Right atrium auricular region (tissue), 2 donors: ENCODE data around the gene HDDC2. TPM values are rescaled to one million over a fixed set of nuclear protein-coding genes. Genes with fewer than 3 reads are reported as not detected.

Experiments
- DNase-seq: peaks from one replicate; pipeline ENCODE4 v3.0.0-alpha.2; 2019; ENCODE audit warnings: low spot score
- H3K27ac ChIP-seq, 2 donors: fragments of 200-600 bp; sonication (generic); 1 replicate in 1 of 2; 2 replicates in 1 of 2; pipeline ENCODE4 v1.5.1; 2016 to 2019
- H3K27me3 ChIP-seq, 2 donors: fragments of 200-600 bp; sonication (generic); one replicate each; pipeline versions ENCODE4 v1.5.1 to v1.6.0; 2017 to 2019
- H3K36me3 ChIP-seq: fragments of 200-600 bp; sonication (generic); one replicate; pipeline ENCODE4 v1.5.1; 2016
- H3K4me1 ChIP-seq, 2 donors: fragments of 200-600 bp; sonication (generic); one replicate each; pipeline versions ENCODE4 v1.5.1 to v1.6.0; 2017 to 2019
- H3K4me3 ChIP-seq, 2 donors: fragments of 200-600 bp; sonication (generic); 1 replicate in 1 of 2; 2 replicates in 1 of 2; pipeline ENCODE4 v1.5.1; 2017 to 2019; ENCODE audit warnings: mild to moderate bottlenecking in 1 of 2, moderate library complexity in 1 of 2
- H3K9me3 ChIP-seq, 2 donors: fragments of 200-600 bp; sonication (generic); one replicate each; pipeline ENCODE4 v1.5.1; 2019
- total RNA-seq, 2 donors: library from RNA; depleted of rRNA; stranded (reverse); fragments of >200 nt; gene quantifications; one replicate each; pipeline ENCODE4 v1.1.0, GENCODE V29; 2016
- TF ChIP-seq, protein P1 (sequence below), 2 donors: fragments of 200-600 bp; sonication (generic); IDR thresholded peaks; one replicate each; pipeline ENCODE4 v1.5.1; 2019; ENCODE audit warnings: antibody characterized with exemption in 2 of 2

Gene HDDC2
- total RNA-seq, 2 donors from 2014 or later, result 85.7 to 98.7 TPM

DNA sequence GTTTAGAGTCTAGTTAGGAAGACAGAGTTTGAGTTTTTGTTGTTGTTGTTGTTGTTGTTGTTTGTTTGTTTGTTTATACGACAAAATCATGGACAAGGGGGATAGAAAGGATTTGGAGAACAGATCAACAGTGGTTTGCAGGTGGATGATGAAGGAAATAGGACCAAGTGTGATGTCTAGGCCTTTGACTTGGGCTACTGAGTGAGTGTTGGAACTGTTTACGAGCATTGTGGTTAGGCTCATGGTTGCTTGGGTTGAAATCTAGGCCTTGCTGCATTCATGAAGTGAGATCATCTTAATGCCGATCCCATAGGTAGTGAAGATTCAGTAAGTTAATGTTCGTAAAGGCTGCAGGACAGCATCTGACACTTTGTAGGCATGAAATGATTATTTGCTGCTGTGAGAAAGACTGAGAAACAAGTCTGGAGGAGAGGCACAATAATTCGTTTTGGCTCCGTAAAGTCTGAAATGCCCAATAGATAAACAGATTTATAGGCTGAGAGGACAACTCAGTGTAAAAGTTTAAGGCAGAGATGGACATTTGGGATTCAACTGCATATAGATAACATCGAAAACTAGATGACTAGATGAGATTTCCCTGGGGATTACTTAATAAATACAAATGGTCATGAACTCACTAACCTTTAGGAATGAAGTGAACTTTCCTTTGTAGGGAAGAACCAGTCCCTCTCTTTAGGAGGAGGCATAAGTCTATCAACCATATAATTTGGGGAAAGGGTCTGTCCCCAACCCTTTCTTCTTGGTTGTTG, 70.0 kb downstream of the HDDC2 start:
- H3K9me3 ChIP-seq, result no peaks in the 10 kb centered on the region
- no peak overlapping the region for H3K4me3 ChIP-seq
- peaks cover 0 to 16% of the 10 kb centered on the region in 2 donors for H3K4me1 ChIP-seq
- DNase-seq, result no peak
- TF ChIP-seq, protein P1, sequence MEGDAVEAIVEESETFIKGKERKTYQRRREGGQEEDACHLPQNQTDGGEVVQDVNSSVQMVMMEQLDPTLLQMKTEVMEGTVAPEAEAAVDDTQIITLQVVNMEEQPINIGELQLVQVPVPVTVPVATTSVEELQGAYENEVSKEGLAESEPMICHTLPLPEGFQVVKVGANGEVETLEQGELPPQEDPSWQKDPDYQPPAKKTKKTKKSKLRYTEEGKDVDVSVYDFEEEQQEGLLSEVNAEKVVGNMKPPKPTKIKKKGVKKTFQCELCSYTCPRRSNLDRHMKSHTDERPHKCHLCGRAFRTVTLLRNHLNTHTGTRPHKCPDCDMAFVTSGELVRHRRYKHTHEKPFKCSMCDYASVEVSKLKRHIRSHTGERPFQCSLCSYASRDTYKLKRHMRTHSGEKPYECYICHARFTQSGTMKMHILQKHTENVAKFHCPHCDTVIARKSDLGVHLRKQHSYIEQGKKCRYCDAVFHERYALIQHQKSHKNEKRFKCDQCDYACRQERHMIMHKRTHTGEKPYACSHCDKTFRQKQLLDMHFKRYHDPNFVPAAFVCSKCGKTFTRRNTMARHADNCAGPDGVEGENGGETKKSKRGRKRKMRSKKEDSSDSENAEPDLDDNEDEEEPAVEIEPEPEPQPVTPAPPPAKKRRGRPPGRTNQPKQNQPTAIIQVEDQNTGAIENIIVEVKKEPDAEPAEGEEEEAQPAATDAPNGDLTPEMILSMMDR (IDR thresholded peaks at IDR 0.05), result no peak
- no peak overlapping the region for H3K27ac ChIP-seq
- no peaks in the 10 kb centered on the region for H3K36me3 ChIP-seq
- no peaks in the 10 kb centered on the region for H3K27me3 ChIP-seq

DNA sequence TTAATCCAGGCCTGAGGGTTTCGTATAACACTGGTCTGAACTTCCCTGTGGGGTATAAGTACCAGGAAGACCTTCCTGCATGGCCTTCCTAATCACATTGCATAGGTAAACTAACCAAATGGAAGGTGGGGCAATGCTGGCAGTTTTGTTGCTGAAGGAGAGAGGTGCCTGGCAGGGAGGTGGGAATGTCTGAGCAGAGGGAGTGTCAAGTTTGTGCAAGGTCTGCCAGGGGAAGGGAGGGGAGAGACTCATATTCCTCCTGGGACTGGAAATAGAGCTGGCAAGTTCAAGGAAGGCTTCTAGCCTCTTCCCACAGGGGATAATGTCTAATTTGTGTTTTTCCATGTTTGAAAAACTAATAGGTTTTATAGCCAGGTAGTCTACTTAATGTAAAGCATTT, 70.6 kb downstream of the HDDC2 start:
- TF ChIP-seq, protein P1 (IDR thresholded peaks at IDR 0.05), result no peak
- peaks cover 0 to 16% of the 10 kb centered on the region in 2 donors for H3K4me1 ChIP-seq
- H3K4me3 ChIP-seq, result no peak overlapping the region
- no peak overlapping the region for H3K27ac ChIP-seq
- no peaks in the 10 kb centered on the region for H3K27me3 ChIP-seq
- H3K9me3 ChIP-seq, result no peaks in the 10 kb centered on the region
- no peaks in the 10 kb centered on the region for H3K36me3 ChIP-seq
- no peak for DNase-seq

DNA sequence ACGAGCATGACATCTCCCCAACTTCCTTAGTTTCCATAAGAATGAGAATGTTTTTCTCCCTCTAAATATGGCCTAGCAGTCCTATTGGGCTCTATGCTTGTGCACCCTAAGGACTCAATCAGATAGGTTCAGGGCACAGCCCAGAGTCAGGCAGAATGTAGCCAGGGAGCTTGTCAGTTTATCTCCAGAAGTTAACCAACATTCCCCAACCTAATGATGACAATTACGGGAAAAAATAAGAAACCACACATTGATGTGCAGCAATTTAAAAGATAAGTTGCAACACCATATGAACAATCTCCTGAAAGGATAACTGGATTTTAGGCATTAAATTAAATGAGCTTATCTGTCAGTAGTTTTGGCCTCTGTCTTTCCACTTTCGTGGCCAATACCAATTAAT, 71.1 kb downstream of the HDDC2 start:
- Histone ChIP-seq H3K9me3 (no peaks in the 10 kb centered on the region), H3K27me3 (no peaks in the 10 kb centered on the region), H3K4me1 (peaks cover 0 to 16% of the 10 kb centered on the region in 2 donors), H3K36me3 (no peaks in the 10 kb centered on the region), H3K27ac (no peak overlapping the region), H3K4me3 (no peak overlapping the region)
- TF ChIP-seq, protein P1 (IDR thresholded peaks at IDR 0.05), result no peak
- no peak for DNase-seq

DNA sequence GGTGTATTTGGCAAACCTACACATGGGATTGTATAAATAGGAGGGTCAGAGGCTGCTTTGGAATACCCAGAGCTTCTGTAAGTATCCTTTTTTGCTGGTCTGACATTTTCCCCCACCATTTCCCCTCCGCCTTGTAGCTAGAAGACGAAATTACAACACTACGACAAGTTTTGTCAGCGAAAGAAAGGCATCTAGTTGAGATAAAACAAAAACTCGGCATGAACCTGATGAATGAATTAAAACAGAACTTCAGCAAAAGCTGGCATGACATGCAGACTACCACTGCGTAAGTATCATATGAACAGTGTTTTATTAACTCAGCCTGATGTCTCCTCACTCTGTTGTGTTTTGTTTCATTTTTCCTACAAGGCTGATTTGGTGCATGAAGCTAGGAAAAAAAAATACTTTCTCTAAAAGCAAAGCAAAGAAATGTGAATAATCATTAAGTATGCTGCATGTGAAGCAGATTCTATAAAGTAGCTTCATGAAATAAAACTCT, 72.7 kb downstream of the HDDC2 start:
- H3K4me3 ChIP-seq, result peak overlapping the region in 1 of 2 donors; percentile 25
- no peaks in the 10 kb centered on the region for H3K9me3 ChIP-seq
- H3K27me3 ChIP-seq, result no peaks in the 10 kb centered on the region
- DNase-seq, result no peak
- peaks cover 0 to 20% of the 10 kb centered on the region in 2 donors for H3K4me1 ChIP-seq
- TF ChIP-seq, protein P1 (IDR thresholded peaks at IDR 0.05), result no peak
- H3K27ac ChIP-seq, result peak overlapping the region; percentile 9 to 12
- H3K36me3 ChIP-seq, result no peaks in the 10 kb centered on the region

DNA sequence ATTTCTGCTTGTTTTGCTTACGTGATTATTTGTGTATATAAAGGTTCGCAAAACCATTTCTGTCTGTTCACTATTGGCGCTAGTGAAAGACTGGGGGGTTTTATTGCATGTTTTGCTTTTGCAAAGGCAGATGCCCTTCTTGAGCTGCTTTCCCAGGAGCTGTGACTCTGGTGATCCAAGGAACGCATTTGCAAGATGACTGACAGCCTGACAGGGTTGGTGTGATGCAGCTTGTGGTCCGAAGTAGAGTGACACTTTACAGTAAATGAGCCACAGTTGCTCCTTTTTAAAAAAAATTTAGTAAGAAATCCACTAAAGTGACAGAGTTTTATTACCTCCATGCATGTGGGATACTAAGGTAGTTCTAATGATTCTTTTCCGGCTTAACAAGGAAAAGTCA, 74.5 kb downstream of the HDDC2 start:
- H3K36me3 ChIP-seq, result no peaks in the 10 kb centered on the region
- H3K9me3 ChIP-seq, result no peaks in the 10 kb centered on the region
- peaks cover 0 to 27% of the 10 kb centered on the region in 2 donors for H3K4me1 ChIP-seq
- H3K27ac ChIP-seq, result no peak overlapping the region
- no peak for DNase-seq
- no peaks in the 10 kb centered on the region for H3K27me3 ChIP-seq
- TF ChIP-seq, protein P1 (IDR thresholded peaks at IDR 0.05), result no peak
- H3K4me3 ChIP-seq, result no peak overlapping the region

Other genes with a start within 250 kb of the HDDC2 start
- gene TPD52L1, start 148.2 kb downstream of the HDDC2 start, total RNA-seq, result 10 to 100 TPM; 29.4 to 96.7 TPM